A673 (cell line): Measurements from ENCODE around the gene NCAPD2. TPM values are rescaled to one million over a fixed set of nuclear protein-coding genes. Genes with fewer than 3 reads are reported as not detected.
"Not testable (repeated sequence)": the region's sequence is repeated elsewhere in the genome, so short reads cannot be mapped to it uniquely, and the experiment has no call there.

Experiments
- BruUV-seq: library from RNA; stranded (reverse); fragments of 400-500 nt; replicated peaks from 2 replicates; lab custom pipeline; 2021; lab: Mats Ljungman, UMichigan
- CTCF ChIA-PET: fragments of 300-600 bp; sonication (Branson Sonifier 250); formaldehyde crosslinking; loops from one replicate; lab custom pipeline; 2022; ENCODE audit warnings: antibody characterized with exemption; lab: Charles Lee
- POLR2A ChIA-PET: fragments of 300-600 bp; sonication (Branson Sonifier 250); formaldehyde crosslinking; loops from one replicate; lab custom pipeline; 2022; ENCODE audit warnings: antibody characterized with exemption; ENCODE audit not compliant: low non-redundant PET; lab: Charles Lee
- DNase-seq: peaks from one replicate; pipeline ENCODE4 v3.0.0-alpha.2; 2015; ENCODE audit warnings: low spot score
- H3K27ac ChIP-seq: fragments of 200-600 bp; sonication (generic); 2 replicates; pipeline ENCODE4 v1.5.1; 2016; ENCODE audit warnings: mixed run types, low read depth, mild to moderate bottlenecking, mixed read lengths, antibody characterized with exemption, low read length; ENCODE audit not compliant: poor library complexity, severe bottlenecking
- H3K27me3 ChIP-seq: fragments of 200-600 bp; sonication (generic); replicated peaks from 2 replicates; pipeline ENCODE4 v1.6.1; 2017; ENCODE audit warnings: mixed run types, low read depth, mild to moderate bottlenecking, mixed read lengths, antibody characterized with exemption, low read length; ENCODE audit not compliant: insufficient read depth, poor library complexity
- H3K36me3 ChIP-seq: fragments of 200-600 bp; sonication (generic); 2 replicates; pipeline ENCODE4 v1.6.1; 2016; ENCODE audit warnings: mixed run types, mild to moderate bottlenecking, mixed read lengths, antibody characterized with exemption, low read length; ENCODE audit not compliant: insufficient read depth, poor library complexity, severe bottlenecking
- H3K4me1 ChIP-seq: fragments of 200-600 bp; sonication (generic); 2 replicates; pipeline ENCODE4 v1.6.1; 2017; ENCODE audit warnings: mixed run types, mild to moderate bottlenecking, mixed read lengths, antibody characterized with exemption, low read length; ENCODE audit not compliant: insufficient read depth, poor library complexity, severe bottlenecking
- H3K4me3 ChIP-seq: fragments of 200-600 bp; sonication (generic); 2 replicates; pipeline ENCODE4 v1.5.1; 2016; ENCODE audit warnings: low read depth, mixed run types, mild to moderate bottlenecking, mixed read lengths, low read length; ENCODE audit not compliant: poor library complexity, severe bottlenecking
- H3K9me3 ChIP-seq: fragments of 200-600 bp; sonication (generic); 2 replicates; pipeline ENCODE4 v1.6.1; 2016; ENCODE audit warnings: mixed run types, low read depth, mild to moderate bottlenecking, mixed read lengths, antibody characterized with exemption, low read length; ENCODE audit not compliant: poor library complexity, severe bottlenecking
- EZH2 ChIP-seq: fragments of 200-600 bp; sonication (generic); IDR thresholded peaks from 2 replicates; pipeline ENCODE4 v1.6.1; 2017; ENCODE audit warnings: borderline replicate concordance, low read depth, mild to moderate bottlenecking, mixed read lengths, antibody characterized with exemption, low read length; ENCODE audit not compliant: poor library complexity, severe bottlenecking
- intact Hi-C: fragments of 100-400 bp; cut with micrococcal nuclease; formaldehyde crosslinking; loops from one replicate; pipeline ENCODE4 v1.10.0; 2022; ENCODE audit not compliant: unreplicated experiment
- total RNA-seq: library from RNA; stranded (reverse); gene quantifications from 2 replicates; pipeline ENCODE4 v1.2.3, GENCODE V29; 2021
- TF ChIP-seq, protein P1 (sequence below): fragments of 300-800, 200-600 bp; sonication (generic); conservative IDR thresholded peaks from 2 replicates; pipeline ENCODE4 v1.5.1; 2017; ENCODE audit warnings: low read depth, mild to moderate bottlenecking, antibody characterized with exemption, low read length, moderate library complexity, mixed read lengths

Gene NCAPD2
- total RNA-seq, 1 experiment from 2014 or later: 125 TPM

- POLR2A ChIA-PET: no interaction called here
- no peak overlapping the region for H3K27ac ChIP-seq
- intact Hi-C loops: no loop called here
- DNase-seq: no peak
- CTCF ChIA-PET: no interaction called here
- TF ChIP-seq, protein P1, sequence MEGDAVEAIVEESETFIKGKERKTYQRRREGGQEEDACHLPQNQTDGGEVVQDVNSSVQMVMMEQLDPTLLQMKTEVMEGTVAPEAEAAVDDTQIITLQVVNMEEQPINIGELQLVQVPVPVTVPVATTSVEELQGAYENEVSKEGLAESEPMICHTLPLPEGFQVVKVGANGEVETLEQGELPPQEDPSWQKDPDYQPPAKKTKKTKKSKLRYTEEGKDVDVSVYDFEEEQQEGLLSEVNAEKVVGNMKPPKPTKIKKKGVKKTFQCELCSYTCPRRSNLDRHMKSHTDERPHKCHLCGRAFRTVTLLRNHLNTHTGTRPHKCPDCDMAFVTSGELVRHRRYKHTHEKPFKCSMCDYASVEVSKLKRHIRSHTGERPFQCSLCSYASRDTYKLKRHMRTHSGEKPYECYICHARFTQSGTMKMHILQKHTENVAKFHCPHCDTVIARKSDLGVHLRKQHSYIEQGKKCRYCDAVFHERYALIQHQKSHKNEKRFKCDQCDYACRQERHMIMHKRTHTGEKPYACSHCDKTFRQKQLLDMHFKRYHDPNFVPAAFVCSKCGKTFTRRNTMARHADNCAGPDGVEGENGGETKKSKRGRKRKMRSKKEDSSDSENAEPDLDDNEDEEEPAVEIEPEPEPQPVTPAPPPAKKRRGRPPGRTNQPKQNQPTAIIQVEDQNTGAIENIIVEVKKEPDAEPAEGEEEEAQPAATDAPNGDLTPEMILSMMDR: no peak
- no peak for TF ChIP-seq EZH2
- no peak overlapping the region for H3K4me3 ChIP-seq
- BruUV-seq: no TSS peak
- no peaks in the 10 kb centered on the region for H3K36me3 ChIP-seq
- no peaks in the 10 kb centered on the region for H3K9me3 ChIP-seq
- H3K4me1 ChIP-seq: no peaks in the 10 kb centered on the region
- no peaks in the 10 kb centered on the region for H3K27me3 ChIP-seq
These were observed 15.5 kb upstream of the NCAPD2 start for GRCh38 chr12:6478416-6478815.

GRCh38 chr12:6488240-6488639 lies 5.7 kb upstream of the NCAPD2 start:
- no peak for TF ChIP-seq EZH2
- TF ChIP-seq, protein P1: no peak
- ChIA-PET POLR2A (interaction anchor here (0.7 kb wide), 2 partner anchors 18 to 1950 kb away, joined by 3 to 9 read pairs; partner anchors contain the start of gene VAMP1), CTCF (no interaction called here)
- Histone ChIP-seq H3K4me1 (peaks cover 9% of the 10 kb centered on the region), H3K9me3 (no peaks in the 10 kb centered on the region), H3K4me3 (no peak overlapping the region), H3K27ac (no peak overlapping the region), H3K27me3 (no peaks in the 10 kb centered on the region), H3K36me3 (peaks cover 12% of the 10 kb centered on the region)
- no peak for DNase-seq
- BruUV-seq: no TSS peak
- intact Hi-C loops: no loop called here

DNA sequence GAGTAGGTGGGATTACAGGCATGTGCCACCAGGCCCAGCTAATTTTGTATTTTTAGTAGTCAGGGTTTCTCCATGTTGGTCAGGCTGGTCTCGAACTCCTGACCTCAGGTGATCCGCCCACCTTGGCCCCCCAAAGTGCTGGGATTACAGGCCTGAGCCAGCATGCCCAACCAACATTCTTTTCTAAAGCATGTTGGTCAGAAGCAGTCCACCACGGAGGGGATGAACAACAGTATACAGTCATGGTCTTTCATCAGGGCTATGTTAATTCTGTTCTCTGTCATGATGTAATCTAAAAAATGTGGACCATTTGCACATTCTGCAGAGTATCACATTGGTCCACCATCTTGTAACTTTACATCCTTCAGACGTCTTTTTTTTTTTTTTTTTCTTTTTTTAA lies 4.5 kb upstream of the NCAPD2 start:
- no peak overlapping the region for H3K27ac ChIP-seq
- BruUV-seq: no TSS peak
- no peaks in the 10 kb centered on the region for H3K27me3 ChIP-seq
- peaks cover 12% of the 10 kb centered on the region for H3K36me3 ChIP-seq
- ChIA-PET POLR2A (no interaction called here), CTCF (no interaction called here)
- TF ChIP-seq, protein P1: no peak
- TF ChIP-seq EZH2: no peak
- no peak overlapping the region for H3K4me3 ChIP-seq
- DNase-seq: no peak
- intact Hi-C loops: no loop called here
- H3K9me3 ChIP-seq: no peaks in the 10 kb centered on the region
- H3K4me1 ChIP-seq: peaks cover 9% of the 10 kb centered on the region

DNA sequence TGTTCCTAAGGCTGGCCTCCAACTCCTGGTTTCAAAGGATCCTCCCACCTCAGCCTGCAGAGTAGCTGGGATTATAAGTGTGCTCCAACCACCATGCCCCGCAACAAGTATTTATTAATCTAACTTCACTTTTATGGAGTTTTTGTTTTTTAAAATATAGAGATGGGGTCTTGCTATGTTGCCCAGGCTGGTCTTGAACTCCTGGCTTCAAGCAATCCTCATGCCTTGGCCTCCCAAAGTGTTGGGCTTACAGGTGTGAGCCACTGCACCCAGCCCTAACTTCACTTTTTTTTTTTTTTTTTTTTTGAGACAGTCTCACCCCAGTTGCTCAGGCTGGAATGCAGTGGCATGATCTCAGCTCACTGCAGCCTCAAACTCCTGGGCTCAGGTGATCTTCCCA lies 3.2 kb upstream of the NCAPD2 start:
- H3K36me3 ChIP-seq: peaks cover 12% of the 10 kb centered on the region
- POLR2A ChIA-PET, H3K4me3 ChIP-seq, DNase-seq, H3K9me3 ChIP-seq, H3K27me3 ChIP-seq, intact Hi-C loops, CTCF ChIA-PET, BruUV-seq, H3K27ac ChIP-seq: not testable (repeated sequence)
- peaks cover 17% of the 10 kb centered on the region for H3K4me1 ChIP-seq
